Measurements from ENCODE around the gene LMCD1.

- TF ChIP-seq, protein P1, sequence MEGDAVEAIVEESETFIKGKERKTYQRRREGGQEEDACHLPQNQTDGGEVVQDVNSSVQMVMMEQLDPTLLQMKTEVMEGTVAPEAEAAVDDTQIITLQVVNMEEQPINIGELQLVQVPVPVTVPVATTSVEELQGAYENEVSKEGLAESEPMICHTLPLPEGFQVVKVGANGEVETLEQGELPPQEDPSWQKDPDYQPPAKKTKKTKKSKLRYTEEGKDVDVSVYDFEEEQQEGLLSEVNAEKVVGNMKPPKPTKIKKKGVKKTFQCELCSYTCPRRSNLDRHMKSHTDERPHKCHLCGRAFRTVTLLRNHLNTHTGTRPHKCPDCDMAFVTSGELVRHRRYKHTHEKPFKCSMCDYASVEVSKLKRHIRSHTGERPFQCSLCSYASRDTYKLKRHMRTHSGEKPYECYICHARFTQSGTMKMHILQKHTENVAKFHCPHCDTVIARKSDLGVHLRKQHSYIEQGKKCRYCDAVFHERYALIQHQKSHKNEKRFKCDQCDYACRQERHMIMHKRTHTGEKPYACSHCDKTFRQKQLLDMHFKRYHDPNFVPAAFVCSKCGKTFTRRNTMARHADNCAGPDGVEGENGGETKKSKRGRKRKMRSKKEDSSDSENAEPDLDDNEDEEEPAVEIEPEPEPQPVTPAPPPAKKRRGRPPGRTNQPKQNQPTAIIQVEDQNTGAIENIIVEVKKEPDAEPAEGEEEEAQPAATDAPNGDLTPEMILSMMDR (conservative IDR thresholded peaks at IDR 0.05; ENCODE audit: low read depth, low read length) = no peak
- TF ChIP-seq RCOR1 (IDR thresholded peaks at IDR 0.05; ENCODE audit: insufficient replicate concordance, low read length) = peak; percentile 74
- TF ChIP-seq MXI1 (IDR thresholded peaks at IDR 0.05; ENCODE audit: borderline replicate concordance, low read depth, low read length) = no peak
- no peak for TF ChIP-seq FOS (IDR thresholded peaks at IDR 0.05; ENCODE audit: low read depth, low read length)
- TF ChIP-seq SMC3 (IDR thresholded peaks at IDR 0.05; ENCODE audit: low read depth, low read length) = no peak
- TF ChIP-seq POLR2A (IDR thresholded peaks at IDR 0.05; ENCODE audit: low read depth, low read length) = no peak
- TF ChIP-seq MAZ (IDR thresholded peaks at IDR 0.05; ENCODE audit: borderline replicate concordance, low read depth, low read length) = no peak
- no peak for TF ChIP-seq MAFK (IDR thresholded peaks at IDR 0.05; ENCODE audit: low read depth, low read length)
- no peak for TF ChIP-seq RAD21 (IDR thresholded peaks at IDR 0.05; ENCODE audit: low read length)
- TF ChIP-seq CEBPB (IDR thresholded peaks at IDR 0.05; ENCODE audit: low read depth, low read length) = no peak
- TF ChIP-seq BHLHE40 (IDR thresholded peaks at IDR 0.05; ENCODE audit: low read depth, low read length) = no peak
- TF ChIP-seq RFX5 (IDR thresholded peaks at IDR 0.05; ENCODE audit: low read depth, low read length) = no peak
- no peak for TF ChIP-seq NFE2L2 (IDR thresholded peaks at IDR 0.05; ENCODE audit: low read depth, low read length)
Measured at GRCh38 chr3:8516783-8517182, 15.2 kb downstream of the LMCD1 start.

Data from IMR-90 (cell line).